HEK293 (cell line): ENCODE measurements around the gene CFL1.

Experiments used
- CTCF ChIA-PET: fragments of 350-600 bp; formaldehyde crosslinking; extraction: SDS; loops from one replicate; lab custom pipeline; 2021; ENCODE audit warnings: antibody characterized with exemption; lab: Yijun Ruan, JAX
- POLR2A ChIA-PET: fragments of 300-600 bp; formaldehyde crosslinking; extraction: SDS; loops from one replicate; lab custom pipeline; 2020; ENCODE audit warnings: antibody characterized with exemption, inconsistent platforms; lab: Yijun Ruan, JAX
- H3K27ac ChIP-seq: fragments of 200-500 bp; sonication (Bioruptor generic); 2 replicates; pipeline ENCODE4 v1.5.1; 2014; ENCODE audit warnings: low read depth, low read length, control low read depth, inconsistent platforms; ENCODE audit errors: extremely low read depth
- H3K36me3 ChIP-seq, 2 experiments: fragments of 200-500 bp in 1 of 2; sonication (Bioruptor generic) in 1 of 2; 1 replicate in 1 of 2; 2 replicates in 1 of 2; pipeline ENCODE4 v1.5.1; 2014 to 2017; ENCODE audit warnings: inconsistent platforms in 2 of 2, low read length in 2 of 2; ENCODE audit not compliant: control insufficient read depth in 2 of 2, insufficient read depth in 1 of 2
- H3K4me1 ChIP-seq: fragments of 200-500 bp; sonication (Bioruptor generic); 2 replicates; pipeline ENCODE4 v1.5.1; 2014; ENCODE audit warnings: mild to moderate bottlenecking, low read length, inconsistent platforms; ENCODE audit not compliant: control insufficient read depth, insufficient read depth
- H3K4me3 ChIP-seq: 2 replicates; pipeline ENCODE4 v1.5.1; 2011; ENCODE audit warnings: low read depth, mild to moderate bottlenecking, control low read depth, low read length, moderate library complexity
- H3K9me3 ChIP-seq: fragments of 200-500 bp; sonication (Bioruptor generic); 2 replicates; pipeline ENCODE4 v1.5.1; 2014; ENCODE audit warnings: low read depth, low read length, inconsistent platforms; ENCODE audit not compliant: control insufficient read depth, insufficient read depth
- GFI1B ChIP-seq: fragments of 450-650 bp; formaldehyde crosslinking; IDR thresholded peaks from 2 replicates; pipeline ENCODE4 v1.5.1; 2016; ENCODE audit warnings: missing biosample characterization, missing genetic modification characterization
- GLI4 ChIP-seq: fragments of 450-650 bp; formaldehyde crosslinking; IDR thresholded peaks from 2 replicates; pipeline ENCODE4 v1.5.1; 2016; ENCODE audit warnings: missing biosample characterization, missing genetic modification characterization
- MEIS1 ChIP-seq: sonication (generic); formaldehyde crosslinking; IDR thresholded peaks from 2 replicates; pipeline ENCODE4 v1.8.1; 2022; ENCODE audit warnings: missing genetic modification reagents, mild to moderate bottlenecking, borderline replicate concordance
- OVOL3 ChIP-seq: fragments of 450-650 bp; formaldehyde crosslinking; IDR thresholded peaks from 2 replicates; pipeline ENCODE4 v1.5.1; 2016; ENCODE audit warnings: missing biosample characterization, missing genetic modification characterization
- PRDM4 ChIP-seq: fragments of 450-650 bp; formaldehyde crosslinking; IDR thresholded peaks from 2 replicates; pipeline ENCODE4 v1.5.1; 2017; ENCODE audit warnings: missing biosample characterization, missing genetic modification characterization
- SP7 ChIP-seq: fragments of 450-650 bp; formaldehyde crosslinking; IDR thresholded peaks from 2 replicates; pipeline ENCODE4 v1.5.1; 2016; ENCODE audit warnings: missing biosample characterization, missing genetic modification characterization
- ZBTB1 ChIP-seq: fragments of 450-650 bp; formaldehyde crosslinking; IDR thresholded peaks from 2 replicates; pipeline ENCODE4 v1.5.1; 2016; ENCODE audit warnings: missing biosample characterization, missing genetic modification characterization
- ZBTB26 ChIP-seq: fragments of 450-650 bp; formaldehyde crosslinking; optimal IDR thresholded peaks from 2 replicates; pipeline ENCODE3; 2016; ENCODE audit warnings: missing biosample characterization, mild to moderate bottlenecking, missing genetic modification characterization
- ZBTB49 ChIP-seq: fragments of 450-650 bp; formaldehyde crosslinking; IDR thresholded peaks from 2 replicates; pipeline ENCODE4 v1.5.1; 2016; ENCODE audit warnings: missing biosample characterization, missing genetic modification characterization, low read depth
- ZEB2 ChIP-seq: fragments of 450-650 bp; formaldehyde crosslinking; IDR thresholded peaks from 2 replicates; pipeline ENCODE4 v1.5.1; 2016; ENCODE audit warnings: missing biosample characterization, missing genetic modification characterization
- ZNF175 ChIP-seq: fragments of 450-650 bp; formaldehyde crosslinking; IDR thresholded peaks from 2 replicates; pipeline ENCODE4 v1.5.1; 2016; ENCODE audit warnings: missing biosample characterization, missing genetic modification characterization
- ZNF19 ChIP-seq: fragments of 450-650 bp; formaldehyde crosslinking; IDR thresholded peaks from 2 replicates; pipeline ENCODE4; 2016; ENCODE audit warnings: missing biosample characterization, missing genetic modification characterization, low read depth
- ZNF335 ChIP-seq: fragments of 450-650 bp; formaldehyde crosslinking; conservative IDR thresholded peaks from 2 replicates; pipeline ENCODE4 v1.5.1; 2016; ENCODE audit warnings: missing biosample characterization, missing genetic modification characterization
- ZNF362 ChIP-seq: fragments of 450-650 bp; formaldehyde crosslinking; IDR thresholded peaks from 2 replicates; pipeline ENCODE4 v1.5.1; 2016; ENCODE audit warnings: missing biosample characterization, missing genetic modification characterization
- ZNF398 ChIP-seq: fragments of 450-650 bp; formaldehyde crosslinking; IDR thresholded peaks from 2 replicates; pipeline ENCODE4 v1.5.1; 2017; ENCODE audit warnings: missing biosample characterization, missing genetic modification characterization
- ZNF529 ChIP-seq: fragments of 450-650 bp; formaldehyde crosslinking; IDR thresholded peaks from 2 replicates; pipeline ENCODE4 v1.5.1; 2017; ENCODE audit warnings: missing genetic modification characterization, missing biosample characterization; ENCODE audit not compliant: insufficient replicate concordance
- ZNF600 ChIP-seq: fragments of 450-650 bp; formaldehyde crosslinking; IDR thresholded peaks from 2 replicates; pipeline ENCODE4 v1.5.1; 2016; ENCODE audit warnings: missing biosample characterization, missing genetic modification characterization
- ZNF654 ChIP-seq: fragments of 450-650 bp; formaldehyde crosslinking; IDR thresholded peaks from 2 replicates; pipeline ENCODE4 v1.5.1; 2016; ENCODE audit warnings: low read depth, missing biosample characterization, missing genetic modification characterization
- ZNF660 ChIP-seq: fragments of 450-650 bp; IDR thresholded peaks from 2 replicates; pipeline ENCODE4 v1.5.1; 2018; ENCODE audit warnings: missing biosample characterization, mild to moderate bottlenecking, missing genetic modification characterization
- ZNF664 ChIP-seq: fragments of 450-650 bp; formaldehyde crosslinking; IDR thresholded peaks from 2 replicates; pipeline ENCODE4 v1.5.1; 2016; ENCODE audit warnings: missing biosample characterization, missing genetic modification characterization
- ZNF768 ChIP-seq: fragments of 450-650 bp; formaldehyde crosslinking; IDR thresholded peaks from 2 replicates; pipeline ENCODE4 v1.5.1; 2018; ENCODE audit warnings: missing biosample characterization, mild to moderate bottlenecking, missing genetic modification characterization
- ZNF777 ChIP-seq: fragments of 450-650 bp; formaldehyde crosslinking; IDR thresholded peaks from 2 replicates; pipeline ENCODE4 v1.5.1; 2017; ENCODE audit warnings: missing biosample characterization, missing genetic modification characterization, borderline replicate concordance
- ZSCAN18 ChIP-seq: fragments of 450-650 bp; formaldehyde crosslinking; IDR thresholded peaks from 2 replicates; pipeline ENCODE4 v1.5.1; 2016; ENCODE audit warnings: missing biosample characterization, missing genetic modification characterization
- ZSCAN30 ChIP-seq: fragments of 450-650 bp; IDR thresholded peaks from 2 replicates; pipeline ENCODE4 v1.5.1; 2018; ENCODE audit warnings: missing biosample characterization, mild to moderate bottlenecking, missing genetic modification characterization, moderate library complexity

CFL1 gene

GRCh38 chr11:65900125-65900898 is 42.3 kb upstream of the CFL1 start, which contains the start of gene FOSL1 (continued):
- peak; percentile 87 for TF ChIP-seq ZSCAN30
- TF ChIP-seq ZNF768 (tag by site-specific recombination), result no peak
- TF ChIP-seq ZNF19 (tag by site-specific recombination), result no peak
- peak; percentile 84; the same call in 1 of the 2 replicates for TF ChIP-seq ZNF660
- no peak for TF ChIP-seq GFI1B (tag by site-specific recombination)
- TF ChIP-seq ZNF335 (tag by site-specific recombination), result no peak
- TF ChIP-seq OVOL3, result no peak
- no peak for TF ChIP-seq MEIS1
- no peak for TF ChIP-seq SP7 (tag by site-specific recombination)
- no peak for TF ChIP-seq ZNF654
- TF ChIP-seq ZNF529 (tag by site-specific recombination), result no peak
- TF ChIP-seq PRDM4 (tag by site-specific recombination), result no peak
- TF ChIP-seq ZNF600 (tag by site-specific recombination), result no peak
- peak; percentile 59; the same call in 1 of the 2 replicates for TF ChIP-seq ZNF398 (tag by site-specific recombination)
- TF ChIP-seq ZNF777 (tag by site-specific recombination), result no peak
- peak; percentile 65; the same call in 1 of the 2 replicates for TF ChIP-seq ZEB2
- no peak for TF ChIP-seq ZNF664 (tag by site-specific recombination)
- peak; percentile 72 for TF ChIP-seq ZBTB26 (tag by site-specific recombination)
- TF ChIP-seq, all 188 proteins: peak for 30

GRCh38 chr11:65899356-65900124 is 41.6 kb upstream of the CFL1 start:
- H3K4me3 ChIP-seq, result peak overlapping the region; percentile 62
- no peaks in the 10 kb centered on the region for H3K9me3 ChIP-seq
- POLR2A ChIA-PET, result interaction anchor here (0.7 to 4.9 kb wide), 3 partner anchors 10 to 788 kb away, joined by 3 to 74 read pairs (median 7); partner anchors contain the start of genes CCDC85B, FIBP and TM7SF2
- CTCF ChIA-PET, result interaction anchor here (1.7 to 3.5 kb wide), 3 partner anchors 11 to 15 kb away, joined by 7 to 36 read pairs (median 18); partner anchors contain the start of genes CCDC85B and FIBP
- H3K36me3 ChIP-seq, result peaks cover 0 to 3% of the 10 kb centered on the region in 2 experiments; a peak in 1 of 3 replicates
- H3K27ac ChIP-seq, result peak overlapping the region; percentile 25; the same call in 1 of the 2 replicates
- no peaks in the 10 kb centered on the region for H3K4me1 ChIP-seq
- TF ChIP-seq ZBTB49 (no peak), ZNF362 (tag by site-specific recombination) (no peak), SP7 (tag by site-specific recombination) (0 out of 2 replicates have a peak, but pooled peaks have one; percentile 27), ZNF19 (tag by site-specific recombination) (no peak), GLI4 (tag by site-specific recombination) (no peak), ZBTB1 (tag by site-specific recombination) (no peak), ZSCAN18 (tag by site-specific recombination) (no peak), ZNF175 (tag by site-specific recombination) (no peak)
